Hematopoietic multipotent progenitor cell (in vitro differentiated cells): ENCODE results near the gene NEURL2. TPM values are rescaled to one million over a fixed set of nuclear protein-coding genes. Genes with fewer than 3 reads are reported as not detected.

Experiments
- DNase-seq, 3 donors: peaks; one replicate each; pipeline ENCODE4 v3.0.0-alpha.2; 2011 to 2015; ENCODE audit warnings: low read depth in 2 of 3, low spot score in 2 of 3
- total RNA-seq: library from RNA; depleted of rRNA; stranded (reverse); fragments of >200 nt; gene quantifications from one replicate; pipeline ENCODE4 v1.2.3, GENCODE V29; 2012

Gene NEURL2
- total RNA-seq, 1 donor, result 21.5 TPM

GRCh38 chr20:45850238-45850637, 40.8 kb downstream of the NEURL2 start:
- DNase-seq, result no peak

DNA sequence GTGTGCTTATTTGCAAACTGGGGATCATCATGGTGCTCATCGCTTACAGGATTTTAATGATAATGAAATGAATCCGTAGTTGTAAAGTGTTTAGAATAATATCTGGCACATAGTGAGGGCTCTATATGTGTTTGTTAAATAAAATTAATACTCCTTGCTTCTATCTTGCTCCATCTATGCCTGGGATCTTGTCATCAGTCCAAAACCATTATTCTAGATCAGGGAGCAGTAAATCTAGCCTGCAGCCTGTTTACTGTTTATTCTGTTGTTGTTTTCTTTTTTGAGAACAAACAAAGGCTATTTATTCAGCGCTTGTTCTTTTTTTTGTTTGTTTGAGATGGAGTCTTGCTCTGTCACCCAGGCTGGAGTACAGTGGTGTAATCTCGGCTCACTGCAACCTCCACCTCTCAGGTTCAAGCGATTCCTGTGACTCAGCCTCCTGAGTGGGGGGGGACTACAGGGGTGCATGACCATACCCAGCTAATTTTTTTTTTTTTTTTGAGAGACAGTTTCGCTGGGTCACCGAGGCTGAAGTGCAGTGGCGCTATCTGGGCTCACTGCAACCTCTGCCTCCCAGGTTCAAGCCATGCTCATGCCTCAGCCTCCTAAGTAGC, 41.9 kb downstream of the NEURL2 start:
- DNase-seq, result no peak

- DNase-seq, result no peak
These were observed 42.6 kb downstream of the NEURL2 start for GRCh38 chr20:45848421-45848820.

- DNase-seq, result no peak
These were observed 45.6 kb downstream of the NEURL2 start for GRCh38 chr20:45845452-45845851.

GRCh38 chr20:45843506-45843905, 47.5 kb downstream of the NEURL2 start:
- DNase-seq, result no peak

- peak in 2 of 3 donors; percentile 40 to 70 for DNase-seq
These were observed 48.7 kb downstream of the NEURL2 start for GRCh38 chr20:45842169-45842812.

DNA sequence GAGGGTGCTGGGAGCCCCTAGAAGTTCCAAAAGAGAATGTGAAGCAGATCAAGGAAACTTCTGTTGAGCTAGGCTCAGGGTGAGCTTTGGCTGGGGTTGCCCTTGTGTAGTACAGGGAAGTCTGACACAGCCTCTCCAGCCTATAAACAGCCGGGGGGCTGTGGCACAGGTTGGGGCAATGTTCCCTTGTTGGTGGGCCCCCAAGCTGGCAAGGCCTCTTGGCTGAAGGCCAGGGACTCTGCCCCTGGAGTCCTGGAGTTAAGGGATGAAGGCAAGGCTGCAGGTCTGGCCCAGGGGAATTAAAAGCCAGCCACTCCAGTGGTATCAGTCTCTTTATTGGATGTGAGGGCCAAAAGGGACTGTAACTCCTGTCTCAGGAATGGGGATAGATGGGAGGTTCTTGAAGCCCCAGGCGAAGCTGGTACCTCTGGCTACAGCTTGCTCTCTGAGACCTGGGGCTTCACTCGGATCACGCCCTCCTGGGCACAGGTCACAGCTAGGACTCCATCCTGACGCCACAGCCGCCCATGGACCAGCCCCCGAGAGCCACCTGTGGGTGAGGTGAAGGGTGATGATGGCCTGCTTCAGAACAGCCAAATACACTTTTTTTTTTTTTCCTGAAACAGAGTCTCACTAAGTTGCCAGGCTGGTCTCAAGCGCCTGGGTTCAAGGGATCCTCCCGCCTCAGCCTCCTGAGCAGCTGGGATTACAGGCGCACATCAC, 49.4 kb downstream of the NEURL2 start:
- DNase-seq, result no peak

- DNase-seq, result no peak
These were observed 50.3 kb downstream of the NEURL2 start for GRCh38 chr20:45840700-45841198.

Other genes starting within 250 kb of the NEURL2 start
- gene WFDC11, start 221.0 kb downstream of the NEURL2 start, total RNA-seq, result not detected
- not detected for gene WFDC13, start 189.2 kb downstream of the NEURL2 start, total RNA-seq
- gene WFDC10B, start 186.2 kb downstream of the NEURL2 start, total RNA-seq, result not detected
- gene SPINT4, start 168.9 kb downstream of the NEURL2 start, total RNA-seq, result not detected
- not detected for gene WFDC3, start 99.3 kb downstream of the NEURL2 start, total RNA-seq
- gene DNTTIP1, start 99.3 kb downstream of the NEURL2 start, total RNA-seq, result 22.4 TPM
- 3.8 TPM for gene UBE2C, start 78.6 kb downstream of the NEURL2 start, total RNA-seq
- 1.1 TPM for gene TNNC2, start 63.9 kb downstream of the NEURL2 start, total RNA-seq
- gene SNX21, start 57.4 kb downstream of the NEURL2 start, total RNA-seq, result 10.5 TPM
- 58.7 TPM for gene ACOT8, start 33.8 kb downstream of the NEURL2 start, total RNA-seq
- gene ZSWIM3, start 33.6 kb downstream of the NEURL2 start, total RNA-seq, result 8.1 TPM
- 32.6 TPM for gene ZSWIM1, start 10.0 kb downstream of the NEURL2 start, total RNA-seq
- gene SPATA25, start 3.6 kb downstream of the NEURL2 start, total RNA-seq, result 5.9 TPM
- gene CTSA, start 127 bp upstream of the NEURL2 start, total RNA-seq, result 112 TPM
- gene PLTP, start 20.9 kb upstream of the NEURL2 start, total RNA-seq, result 31.5 TPM
- gene PCIF1, start 43.5 kb upstream of the NEURL2 start, total RNA-seq, result 45.0 TPM
- gene ZNF335, start 81.0 kb upstream of the NEURL2 start, total RNA-seq, result 59.5 TPM
- 1.9 TPM for gene MMP9, start 117.7 kb upstream of the NEURL2 start, total RNA-seq
- gene SLC12A5, start 138.0 kb upstream of the NEURL2 start, total RNA-seq, result 1.9 TPM
- gene NCOA5, start 198.8 kb upstream of the NEURL2 start, total RNA-seq, result 19.7 TPM
- 4.6 TPM for gene CD40, start 227.1 kb upstream of the NEURL2 start, total RNA-seq